Measurements from ENCODE around the gene ARID1A. TPM values are rescaled to one million over a fixed set of nuclear protein-coding genes. Genes with fewer than 3 reads are reported as not detected.

The ARID1A gene
- total and polyA plus RNA-seq, 9 of the 15 experiments (the other 6 are each of a cell fraction or from before 2014, with no cell fraction given): 8.3 to 88.3 (median 22.5) TPM

GRCh38 chr1:26695356-26696118 lies at the start of gene ARID1A (continued):
- TF ChIP-seq ETV5 (CRISPR knock-in tag; IDR thresholded peaks at IDR 0.05; ENCODE audit: low read depth): peak; percentile 86; the same call in 1 of the 2 replicates
- TF ChIP-seq CBX2 (IDR thresholded peaks at IDR 0.05; ENCODE audit: insufficient read depth, low read length, poor library complexity, severe bottlenecking): no peak
- peak; percentile 82 for TF ChIP-seq ZNF431 (CRISPR knock-in tag; IDR thresholded peaks at IDR 0.05)
- TF ChIP-seq ZNF444 (CRISPR knock-in tag; IDR thresholded peaks at IDR 0.05): peak; percentile 98
- no peak for TF ChIP-seq BACH1 (tag; IDR thresholded peaks at IDR 0.05)
- TF ChIP-seq ZSCAN32 (CRISPR knock-in tag; IDR thresholded peaks at IDR 0.05): peak; percentile 4; the same call in 1 of the 2 replicates
- TF ChIP-seq ZNF24 (IDR thresholded peaks at IDR 0.05): peak; percentile 82
- TF ChIP-seq ZNF398 (CRISPR knock-in tag; IDR thresholded peaks at IDR 0.05): no peak
- peak; percentile 35; the same call in 1 of the 2 replicates for TF ChIP-seq ZNF707 (CRISPR knock-in tag; conservative IDR thresholded peaks at IDR 0.05)
- no peak for TF ChIP-seq XRCC4 (IDR thresholded peaks at IDR 0.05; ENCODE audit: extremely low read depth, insufficient read depth, insufficient read length)
- TF ChIP-seq ZNF124 (CRISPR knock-in tag; IDR thresholded peaks at IDR 0.05): no peak
- TF ChIP-seq NR2C2 (CRISPR knock-in tag; IDR thresholded peaks at IDR 0.05): peak; percentile 90; the same call in 1 of the 2 replicates
- TF ChIP-seq NR2C2 (tag; IDR thresholded peaks at IDR 0.05): peak; percentile 86
- TF ChIP-seq MIER1 (IDR thresholded peaks at IDR 0.05; ENCODE audit: low read depth): no peak
- TF ChIP-seq PHTF2 (CRISPR knock-in tag; IDR thresholded peaks at IDR 0.05): 0 out of 2 replicates have a peak, but pooled peaks have one; percentile 3
- no peak for TF ChIP-seq ZFPM2 (CRISPR knock-in tag; IDR thresholded peaks at IDR 0.05)
- peak; percentile 74 for TF ChIP-seq JUND (IDR thresholded peaks at IDR 0.05; ENCODE audit: borderline replicate concordance, low read depth, low read length)
- TF ChIP-seq JUND (tag; IDR thresholded peaks at IDR 0.05; ENCODE audit: borderline replicate concordance, low read depth, low read length): peak; percentile 83; the same call in 1 of the 3 replicates
- TF ChIP-seq SP2 (IDR thresholded peaks at IDR 0.05; ENCODE audit: extremely low read depth, low read depth, low read length, poor library complexity, severe bottlenecking): no peak
- TF ChIP-seq ZNF518B (CRISPR knock-in tag; IDR thresholded peaks at IDR 0.05): no peak
- no peak for TF ChIP-seq MAFF (IDR thresholded peaks at IDR 0.05; ENCODE audit: low read length)
- TF ChIP-seq POLR2AphosphoS5 (IDR thresholded peaks at IDR 0.05; ENCODE audit: control insufficient read depth, insufficient read depth, low read depth, low read length): peak; percentile 68

Data from K562 (cell line).